IMR-90 (cell line): ENCODE measurements around the gene ZNF827. TPM values are rescaled to one million over a fixed set of nuclear protein-coding genes. Genes with fewer than 3 reads are reported as not detected.

Experiments used
- ATAC-seq: fragments of 200-7000 bp; cut with Tn5 transposase; 2 replicates; pipeline ENCODE4 v1.9.1; 2020; ENCODE audit warnings: low read depth, mild to moderate bottlenecking, moderate library complexity
- BruUV-seq: library from RNA; stranded (reverse); fragments of 400-500 nt; replicated peaks from 2 replicates; lab custom pipeline; 2021; lab: Mats Ljungman, UMichigan
- CTCF ChIA-PET: fragments of 300-600 bp; formaldehyde crosslinking; extraction: SDS; loops from one replicate; lab custom pipeline; 2021; ENCODE audit warnings: antibody characterized with exemption; lab: Yijun Ruan, JAX
- POLR2A ChIA-PET: fragments of 300-600 bp; sonication (Branson Sonifier 250); formaldehyde crosslinking; loops from one replicate; lab custom pipeline; 2022; ENCODE audit warnings: antibody characterized with exemption; ENCODE audit not compliant: unreplicated experiment; lab: Charles Lee
- DNase-seq: peaks from one replicate; pipeline ENCODE4 v3.0.0; 2013
- H2AFZ ChIP-seq: replicated peaks from 2 replicates; pipeline ENCODE3; 2013; ENCODE audit warnings: low read length, mild to moderate bottlenecking; ENCODE audit not compliant: poor library complexity
- H2AK5ac ChIP-seq: 2 replicates; pipeline ENCODE4 v1.6.1; 2013; ENCODE audit warnings: low read depth, low read length, inconsistent platforms
- H2AK9ac ChIP-seq: replicated peaks from 2 replicates; pipeline ENCODE3; 2013; ENCODE audit warnings: mild to moderate bottlenecking, low read depth, low read length, moderate library complexity; ENCODE audit not compliant: poor library complexity
- H2BK120ac ChIP-seq: 2 replicates; pipeline ENCODE4 v1.6.1; 2013; ENCODE audit warnings: low read depth, low read length, inconsistent platforms
- H2BK15ac ChIP-seq: 3 replicates; pipeline ENCODE4 v1.6.1; 2013; ENCODE audit warnings: low read depth, low read length, inconsistent platforms
- H2BK20ac ChIP-seq: 2 replicates; pipeline ENCODE4 v1.6.1; 2013; ENCODE audit warnings: low read depth, mild to moderate bottlenecking, inconsistent platforms, low read length, moderate library complexity
- H2BK5ac ChIP-seq: 2 replicates; pipeline ENCODE4 v1.6.1; 2013; ENCODE audit warnings: mild to moderate bottlenecking, low read depth, low read length, inconsistent platforms; ENCODE audit not compliant: poor library complexity, severe bottlenecking
- H3K14ac ChIP-seq: replicated peaks from 2 replicates; pipeline ENCODE4 v1.6.1; 2013; ENCODE audit warnings: low read depth, low read length, inconsistent platforms
- H3K18ac ChIP-seq: 2 replicates; pipeline ENCODE4 v1.6.1; 2013; ENCODE audit warnings: low read depth, low read length, control low read depth
- H3K23ac ChIP-seq: 2 replicates; pipeline ENCODE4 v1.6.1; 2013; ENCODE audit warnings: low read depth, low read length, inconsistent platforms
- H3K27ac ChIP-seq: 2 replicates; pipeline ENCODE4 v1.5.1; 2013; ENCODE audit warnings: mild to moderate bottlenecking, control low read depth, low read length; ENCODE audit not compliant: insufficient read depth
- H3K27me3 ChIP-seq: 2 replicates; pipeline ENCODE4 v1.6.1; 2013; ENCODE audit warnings: low read length; ENCODE audit not compliant: control insufficient read depth, insufficient read depth
- H3K36me3 ChIP-seq: 2 replicates; pipeline ENCODE4 v1.6.1; 2013; ENCODE audit warnings: low read length, mixed read lengths; ENCODE audit not compliant: control insufficient read depth, insufficient read depth
- H3K4ac ChIP-seq: 2 replicates; pipeline ENCODE4 v1.6.1; 2013; ENCODE audit warnings: low read depth, low read length, inconsistent platforms
- H3K4me1 ChIP-seq: 2 replicates; pipeline ENCODE4 v1.6.1; 2013; ENCODE audit warnings: low read length, mixed read lengths; ENCODE audit not compliant: control insufficient read depth, insufficient read depth
- H3K4me2 ChIP-seq: 2 replicates; pipeline ENCODE4 v1.6.1; 2013; ENCODE audit warnings: low read depth, mild to moderate bottlenecking, control low read depth, low read length, moderate library complexity
- H3K4me3 ChIP-seq: 2 replicates; pipeline ENCODE4 v1.5.1; 2013; ENCODE audit warnings: low read depth, mild to moderate bottlenecking, control low read depth, low read length, moderate library complexity; ENCODE audit not compliant: insufficient read depth
- H3K56ac ChIP-seq: 2 replicates; pipeline ENCODE4 v1.6.1; 2013; ENCODE audit warnings: low read length, inconsistent platforms; ENCODE audit not compliant: insufficient read depth; ENCODE audit errors: extremely low read depth
- H3K79me1 ChIP-seq, 2 experiments: 2 replicates each; pipeline ENCODE4 v1.6.1; 2013; ENCODE audit warnings: low read length in 2 of 2, inconsistent platforms in 1 of 2, low read depth in 1 of 2
- H3K9ac ChIP-seq: 2 replicates; pipeline ENCODE4 v1.6.1; 2013; ENCODE audit warnings: low read depth, low read length, control low read depth
- H3K9me1 ChIP-seq: 2 replicates; pipeline ENCODE4 v1.6.1; 2013; ENCODE audit warnings: low read length, inconsistent platforms; ENCODE audit not compliant: insufficient read depth
- H3K9me3 ChIP-seq: 2 replicates; pipeline ENCODE4 v1.6.1; 2013; ENCODE audit warnings: low read length; ENCODE audit not compliant: control insufficient read depth, insufficient read depth
- H4K20me1 ChIP-seq: 2 replicates; pipeline ENCODE4 v1.6.1; 2013; ENCODE audit warnings: low read length, inconsistent platforms; ENCODE audit not compliant: insufficient read depth
- H4K5ac ChIP-seq: 2 replicates; pipeline ENCODE4 v1.6.1; 2013; ENCODE audit warnings: mild to moderate bottlenecking, low read depth, low read length, control low read depth
- H4K8ac ChIP-seq, 2 experiments: 2 replicates each; pipeline ENCODE4 v1.6.1; 2013; ENCODE audit warnings: low read depth in 2 of 2, low read length in 2 of 2, control low read depth in 1 of 2, inconsistent platforms in 1 of 2
- H4K91ac ChIP-seq: 2 replicates; pipeline ENCODE4 v1.6.1; 2013; ENCODE audit warnings: low read depth, low read length, inconsistent platforms; ENCODE audit not compliant: insufficient read depth
- POLR2A ChIP-seq: IDR thresholded peaks from 2 replicates; pipeline ENCODE4 v1.6.1; 2012; ENCODE audit warnings: mild to moderate bottlenecking, low read depth, low read length
- RAD21 ChIP-seq: IDR thresholded peaks from 2 replicates; pipeline ENCODE4 v1.6.1; 2012; ENCODE audit warnings: low read length, improper control_type of control experiment
- RCOR1 ChIP-seq: IDR thresholded peaks from 2 replicates; pipeline ENCODE4 v1.6.1; 2012; ENCODE audit warnings: mild to moderate bottlenecking, low read length, improper control_type of control experiment; ENCODE audit not compliant: insufficient replicate concordance
- RFX5 ChIP-seq: IDR thresholded peaks from 2 replicates; pipeline ENCODE4 v1.8.0; 2012; ENCODE audit warnings: low read depth, mild to moderate bottlenecking, low read length, moderate library complexity
- USF2 ChIP-seq: fragments of 150-350 bp; IDR thresholded peaks from 2 replicates; pipeline ENCODE4 v1.6.1; 2017; ENCODE audit warnings: mild to moderate bottlenecking, antibody characterized with exemption, low read length, low read depth
- WGBS, 2 experiments: methylation state at CpG; one replicate each; pipeline versions ENCODE4 v1.1.5 to v1.1.7; 2013; ENCODE audit warnings: missing lambda C conversion rate in 2 of 2; ENCODE audit not compliant: insufficient read length in 1 of 2; ENCODE audit errors: extremely low coverage in 2 of 2; 5-methylcytosine and 5-hydroxymethylcytosine counted together
- dilution Hi-C: fragments of 300-500 bp; cut with HindIII; formaldehyde crosslinking; loops from one replicate; pipeline ENCODE4 v1.14.3; 2018; ENCODE audit warnings: low sequenced_read_pairs; ENCODE audit not compliant: unreplicated experiment
- in situ Hi-C: fragments of 300-500 bp; cut with MboI; formaldehyde crosslinking; loops from 3 replicates; pipeline ENCODE4 v1.14.3; 2019; ENCODE audit warnings: low sequenced_read_pairs, inconsistent platforms, mixed read lengths
- intact Hi-C: fragments of 100-400 bp; cut with micrococcal nuclease; formaldehyde crosslinking; loops from 2 replicates; pipeline ENCODE4 v1.10.0; 2022
- polyA plus RNA-seq, 3 experiments: library from polyadenylated mRNA; depleted of rRNA; stranded (reverse); fragments of >200 nt; gene quantifications; 2 replicates each; pipeline ENCODE4 v1.2.3, GENCODE V29; 2012; ENCODE audit warnings: low replicate concordance in 1 of 3
- total RNA-seq: library from RNA; depleted of rRNA; stranded (reverse); fragments of >200 nt; gene quantifications from 2 replicates; pipeline ENCODE4 v1.2.3, GENCODE V29; 2012

The ZNF827 gene
- total and polyA plus RNA-seq, 2 of the 4 experiments (the other 2 are of a cell fraction), result 6.6 to 31.7 TPM

- no CpG with 5 or more reads among the region's 3 CpGs for WGBS, 2 experiments
- BruUV-seq, result no TSS peak
Observed at GRCh38 chr4:145828802-145829485, 109.7 kb downstream of the ZNF827 start.

More at GRCh38 chr4:145828802-145829485, 109.7 kb downstream of the ZNF827 start:
- Histone ChIP-seq H2BK20ac (no peak overlapping the region), H3K4me3 (no peak overlapping the region), H3K9me1 (peaks cover 6% of the 10 kb centered on the region), H3K14ac (no peak overlapping the region), H4K91ac (no peak overlapping the region), H3K23ac (peak overlapping the region; percentile 37; the same call in 1 of the 2 replicates), H3K9ac (no peak overlapping the region), H3K4me1 (no peaks in the 10 kb centered on the region), H3K9me3 (no peaks in the 10 kb centered on the region), H3K56ac (no peak overlapping the region), H4K5ac (no peak overlapping the region), H4K8ac (no peak overlapping the region), H3K4ac (no peak overlapping the region), H3K36me3 (peaks cover 9% of the 10 kb centered on the region), H2AK9ac (no peak overlapping the region), H3K4me2 (no peak overlapping the region), H2AFZ (no peak overlapping the region), H2BK120ac (no peak overlapping the region), H2AK5ac (no peak overlapping the region), H3K79me1 (no peaks in the 10 kb centered on the region), H2BK15ac (no peak overlapping the region), H2BK5ac (no peak overlapping the region), H3K27ac (no peak overlapping the region), H3K18ac (no peak overlapping the region), H4K20me1 (no peaks in the 10 kb centered on the region), H3K27me3 (no peaks in the 10 kb centered on the region)
- TF ChIP-seq USF2 (no peak), POLR2A (no peak), RFX5 (no peak), RAD21 (no peak), RCOR1 (no peak)
- ChIA-PET POLR2A (no interaction called here), CTCF (no interaction called here)
- ATAC-seq (no peak), DNase-seq (no peak)
- dilution Hi-C loops, result no loop called here
- in situ Hi-C loops, result no loop called here
- intact Hi-C loops, result no loop called here
